Left ventricle myocardium superior (tissue), 1 donor: ENCODE results near the gene NR3C2. TPM values are rescaled to one million over a fixed set of nuclear protein-coding genes. Genes with fewer than 3 reads are reported as not detected.
"Not testable (repeated sequence)": the region's sequence is repeated elsewhere in the genome, so short reads cannot be mapped to it uniquely, and the experiment has no call there.

ENCODE experiments used
- ATAC-seq: fragments of 200-7000 bp; cut with Tn5 transposase; one replicate; pipeline ENCODE4 v1.9.1; 2020; ENCODE audit warnings: mild to moderate bottlenecking, moderate library complexity
- DNase-seq: peaks from one replicate; pipeline ENCODE4 v3.0.0-alpha.2; 2020
- intact Hi-C: fragments of 100-400 bp; cut with micrococcal nuclease; formaldehyde crosslinking; loops from one replicate; pipeline ENCODE4 v1.11.0; 2022
- total RNA-seq: library from RNA; stranded (reverse); fragmentation: NEBNext Ultra II Directional; extraction: Animal tissue kit (Norgen Biotek cat#: 25700); gene quantifications from one replicate; pipeline ENCODE4 v1.2.1, GENCODE V29; 2021
- donor health status: DM: no; HTN: yes; CAD: no; lungs with severe emphysema.

NR3C2 gene
- total RNA-seq, 1 donor from 2014 or later, result 22.6 TPM

GRCh38 chr4:148205476-148205875 lies 236.7 kb downstream of the NR3C2 start:
- intact Hi-C loops, result no loop called here
- DNase-seq, result no peak
- no peak for ATAC-seq

GRCh38 chr4:148204892-148205291 lies 237.3 kb downstream of the NR3C2 start:
- intact Hi-C loops, result no loop called here

GRCh38 chr4:148204171-148204570 lies 238.0 kb downstream of the NR3C2 start:
- DNase-seq, result no peak
- intact Hi-C loops, result no loop called here
- no peak for ATAC-seq

More at GRCh38 chr4:148204892-148205291, 237.3 kb downstream of the NR3C2 start:
- ATAC-seq, result no peak
- DNase-seq, result no peak

- intact Hi-C loops, result no loop called here
- DNase-seq, result no peak
Observed at GRCh38 chr4:148203056-148203898, 238.9 kb downstream of the NR3C2 start.

GRCh38 chr4:148200960-148201359 lies 241.3 kb downstream of the NR3C2 start:
- ATAC-seq (no peak), DNase-seq (no peak)
- intact Hi-C loops, result no loop called here

More at GRCh38 chr4:148203056-148203898, 238.9 kb downstream of the NR3C2 start:
- ATAC-seq, result peak; percentile 93

- ATAC-seq, result no peak
- DNase-seq, result no peak
- intact Hi-C loops, result no loop called here
Observed at GRCh38 chr4:148196164-148196563, 246.1 kb downstream of the NR3C2 start.

GRCh38 chr4:148192526-148192925 lies 249.7 kb downstream of the NR3C2 start:
- ATAC-seq (no peak), DNase-seq (no peak)
- intact Hi-C loops, result no loop called here

- intact Hi-C loops, ATAC-seq, DNase-seq: not testable (repeated sequence)
Observed at GRCh38 chr4:148187454-148188222, 254.6 kb downstream of the NR3C2 start.

- DNase-seq (no peak), ATAC-seq (no peak)
- intact Hi-C loops, result no loop called here
Observed at GRCh38 chr4:148184922-148185321, 257.3 kb downstream of the NR3C2 start.

- DNase-seq, result no peak
- peak; percentile 65 for ATAC-seq
- intact Hi-C loops, result no loop called here
Observed at GRCh38 chr4:148182230-148182911, 259.8 kb downstream of the NR3C2 start.

GRCh38 chr4:148173397-148174017 lies 268.7 kb downstream of the NR3C2 start:
- intact Hi-C loops, result no loop called here
- no peak for DNase-seq
- ATAC-seq, result no peak

- intact Hi-C loops, result no loop called here
- DNase-seq (no peak), ATAC-seq (peak; percentile 39)
Observed at GRCh38 chr4:148171596-148171995, 270.6 kb downstream of the NR3C2 start.

- DNase-seq, result no peak
- no peak for ATAC-seq
- intact Hi-C loops, result no loop called here
Observed at GRCh38 chr4:148170408-148171365, 271.5 kb downstream of the NR3C2 start.

- ATAC-seq, result peak; percentile 53
- no peak for DNase-seq
- intact Hi-C loops, result no loop called here
Observed at GRCh38 chr4:148166132-148166591, 276.1 kb downstream of the NR3C2 start.

- no peak for ATAC-seq
- intact Hi-C loops, result no loop called here
- no peak for DNase-seq
Observed at GRCh38 chr4:148164557-148164956, 277.7 kb downstream of the NR3C2 start.

GRCh38 chr4:148162991-148163390 lies 279.2 kb downstream of the NR3C2 start:
- intact Hi-C loops, result no loop called here
- DNase-seq, result no peak
- ATAC-seq, result no peak

GRCh38 chr4:148162519-148162918 lies 279.7 kb downstream of the NR3C2 start:
- ATAC-seq (peak; percentile 50), DNase-seq (no peak)
- intact Hi-C loops, result no loop called here

- intact Hi-C loops, result no loop called here
- ATAC-seq, result no peak
- no peak for DNase-seq
Observed at GRCh38 chr4:148161601-148162000, 280.6 kb downstream of the NR3C2 start.
